Measurements from ENCODE around the gene PLA2G6. TPM values are rescaled to one million over a fixed set of nuclear protein-coding genes. Genes with fewer than 3 reads are reported as not detected.

The PLA2G6 gene
- total and polyA plus RNA-seq, 2 of the 13 experiments (the other 11 are each of a cell fraction or from before 2014, with no cell fraction given): 4.8 to 11.5 TPM

- TF ChIP-seq DR1 (CRISPR knock-in tag; IDR thresholded peaks at IDR 0.05) (no peak; the same call in 1 of the 2 replicates), SP140L (CRISPR knock-in tag; IDR thresholded peaks at IDR 0.05; ENCODE audit: borderline replicate concordance) (no peak), FOXA3 (CRISPR knock-in tag; IDR thresholded peaks at IDR 0.05) (0 out of 2 replicates have a peak, but pooled peaks have one; percentile 13), ZFP36L1 (CRISPR knock-in tag; IDR thresholded peaks at IDR 0.05) (no peak), HHEX (CRISPR knock-in tag; IDR thresholded peaks at IDR 0.05) (no peak), ESRRA (CRISPR knock-in tag; IDR thresholded peaks at IDR 0.05; ENCODE audit: low read depth) (no peak), TAF15 (IDR thresholded peaks at IDR 0.05; ENCODE audit: low read depth, low read length, poor library complexity, severe bottlenecking) (no peak), ZNF629 (CRISPR knock-in tag; conservative IDR thresholded peaks at IDR 0.05) (no peak), ATAD3A (CRISPR knock-in tag; IDR thresholded peaks at IDR 0.05) (no peak), ADNP (CRISPR knock-in tag; IDR thresholded peaks at IDR 0.05) (no peak), CREB1 (IDR thresholded peaks at IDR 0.05) (no peak), CREB1 (CRISPR knock-in tag; IDR thresholded peaks at IDR 0.05) (no peak), ZNF7 (CRISPR knock-in tag; IDR thresholded peaks at IDR 0.05) (no peak), HES4 (CRISPR knock-in tag; IDR thresholded peaks at IDR 0.05; ENCODE audit: borderline replicate concordance) (no peak), GPBP1L1 (CRISPR knock-in tag; IDR thresholded peaks at IDR 0.05) (no peak), TFE3 (CRISPR knock-in tag; IDR thresholded peaks at IDR 0.05) (0 out of 2 replicates have a peak, but pooled peaks have one; percentile 25), KDM3A (CRISPR knock-in tag; IDR thresholded peaks at IDR 0.05; ENCODE audit: low read depth) (no peak), ZNF737 (CRISPR knock-in tag; IDR thresholded peaks at IDR 0.05; ENCODE audit: borderline replicate concordance) (no peak), FOXJ3 (CRISPR knock-in tag; IDR thresholded peaks at IDR 0.05; ENCODE audit: borderline replicate concordance) (no peak), KIAA2018 (CRISPR knock-in tag; IDR thresholded peaks at IDR 0.05; ENCODE audit: borderline replicate concordance) (no peak)
These were observed 71.4 kb downstream of the PLA2G6 start, which contains the start of gene BAIAP2L2 (continued) for GRCh38 chr22:38110008-38110862.
